GM18868 (cell line): Measurements from ENCODE around the gene TMEM200C.

Source experiments
- ATAC-seq: cut with Tn5 transposase; IDR thresholded peaks from one replicate; pipeline ENCODE4 v1.9.1; 2021; ENCODE audit warnings: mild to moderate bottlenecking, moderate library complexity; ENCODE audit not compliant: unreplicated experiment

Gene TMEM200C

GRCh38 chr18:5839102-5839501, 56.2 kb downstream of the TMEM200C start:
- ATAC-seq = no peak
